PC-9 (cell line): ENCODE data around the gene DMXL1.

Source experiments
- EZH2 ChIP-seq: fragments of 200-600 bp; sonication (generic); IDR thresholded peaks from 2 replicates; pipeline ENCODE4 v1.8.0; 2017; ENCODE audit warnings: antibody characterized with exemption, low read depth
- TF ChIP-seq, protein P1 (sequence below): fragments of 200-600 bp; sonication (generic); conservative IDR thresholded peaks from 2 replicates; pipeline ENCODE4 v1.6.1; 2017; ENCODE audit warnings: mixed run types, antibody characterized with exemption, mild to moderate bottlenecking, moderate library complexity

DNA sequence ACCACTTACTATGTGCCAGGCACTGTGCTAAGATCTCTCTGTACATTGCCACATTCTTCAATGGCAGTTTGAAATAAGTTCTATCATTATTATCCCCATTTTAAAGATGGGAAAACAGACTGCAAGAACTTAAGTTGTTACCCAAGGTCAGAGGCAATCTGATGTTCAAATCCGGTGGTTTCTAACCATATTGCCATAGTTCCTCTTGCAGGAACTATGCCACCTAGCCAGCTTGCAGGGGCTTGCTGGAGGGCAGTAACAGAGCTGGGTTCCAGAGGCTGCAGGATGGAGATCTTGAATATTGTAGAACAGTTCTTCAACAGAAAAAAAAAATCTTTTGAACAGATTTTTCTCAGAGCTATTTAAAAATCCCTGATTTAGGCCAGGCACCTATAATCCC lies 213.1 kb downstream of the DMXL1 start:
- TF ChIP-seq, protein P1, sequence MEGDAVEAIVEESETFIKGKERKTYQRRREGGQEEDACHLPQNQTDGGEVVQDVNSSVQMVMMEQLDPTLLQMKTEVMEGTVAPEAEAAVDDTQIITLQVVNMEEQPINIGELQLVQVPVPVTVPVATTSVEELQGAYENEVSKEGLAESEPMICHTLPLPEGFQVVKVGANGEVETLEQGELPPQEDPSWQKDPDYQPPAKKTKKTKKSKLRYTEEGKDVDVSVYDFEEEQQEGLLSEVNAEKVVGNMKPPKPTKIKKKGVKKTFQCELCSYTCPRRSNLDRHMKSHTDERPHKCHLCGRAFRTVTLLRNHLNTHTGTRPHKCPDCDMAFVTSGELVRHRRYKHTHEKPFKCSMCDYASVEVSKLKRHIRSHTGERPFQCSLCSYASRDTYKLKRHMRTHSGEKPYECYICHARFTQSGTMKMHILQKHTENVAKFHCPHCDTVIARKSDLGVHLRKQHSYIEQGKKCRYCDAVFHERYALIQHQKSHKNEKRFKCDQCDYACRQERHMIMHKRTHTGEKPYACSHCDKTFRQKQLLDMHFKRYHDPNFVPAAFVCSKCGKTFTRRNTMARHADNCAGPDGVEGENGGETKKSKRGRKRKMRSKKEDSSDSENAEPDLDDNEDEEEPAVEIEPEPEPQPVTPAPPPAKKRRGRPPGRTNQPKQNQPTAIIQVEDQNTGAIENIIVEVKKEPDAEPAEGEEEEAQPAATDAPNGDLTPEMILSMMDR = no peak
- TF ChIP-seq EZH2 = no peak
